ENCODE results near the gene RAB5IF. TPM values are rescaled to one million over a fixed set of nuclear protein-coding genes. Genes with fewer than 3 reads are reported as not detected.
A peak's percentile ranks its signal among the peaks of the same experiment; 100 is the strongest.

The RAB5IF gene
- total and polyA plus RNA-seq, 2 of the 13 experiments (the other 11 are each of a cell fraction or from before 2014, with no cell fraction given): 261 to 305 TPM

DNA sequence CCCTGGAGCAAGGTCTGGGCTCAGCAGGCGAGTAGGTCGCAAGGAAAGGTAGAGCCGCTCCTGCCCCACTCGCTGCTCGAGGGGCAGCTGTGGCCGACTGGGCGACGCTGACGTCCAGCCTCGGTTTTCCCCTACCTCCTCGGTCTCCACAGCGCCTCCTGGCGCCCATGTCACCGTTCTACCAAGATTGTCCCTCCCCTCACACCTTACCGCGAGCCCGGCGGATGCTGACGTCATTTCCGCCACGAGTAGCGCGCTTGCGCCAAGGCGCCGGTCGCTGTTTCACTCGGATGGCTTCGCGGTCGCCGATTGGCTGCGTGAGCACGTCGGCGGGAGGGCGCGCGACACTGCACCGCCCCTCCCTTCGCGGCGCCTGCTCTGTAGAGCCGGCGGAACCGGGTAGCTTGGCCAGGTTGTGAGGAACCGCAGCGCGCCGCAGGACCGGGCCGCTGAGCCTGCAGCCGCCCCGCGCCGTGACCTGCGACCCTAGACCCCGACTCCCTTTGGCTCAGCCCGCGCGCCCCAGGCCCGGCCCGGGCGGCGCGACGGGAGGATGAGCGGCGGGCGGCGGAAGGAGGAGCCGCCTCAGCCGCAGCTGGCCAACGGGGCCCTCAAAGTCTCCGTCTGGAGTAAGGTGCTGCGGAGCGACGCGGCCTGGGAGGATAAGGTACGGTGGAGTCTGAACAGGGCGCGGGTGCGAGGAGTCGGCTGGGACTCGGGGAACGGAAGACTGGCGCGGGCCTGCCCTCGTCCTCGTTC lies at the start of gene RAB5IF (continued):
- TF ChIP-seq, protein P1, sequence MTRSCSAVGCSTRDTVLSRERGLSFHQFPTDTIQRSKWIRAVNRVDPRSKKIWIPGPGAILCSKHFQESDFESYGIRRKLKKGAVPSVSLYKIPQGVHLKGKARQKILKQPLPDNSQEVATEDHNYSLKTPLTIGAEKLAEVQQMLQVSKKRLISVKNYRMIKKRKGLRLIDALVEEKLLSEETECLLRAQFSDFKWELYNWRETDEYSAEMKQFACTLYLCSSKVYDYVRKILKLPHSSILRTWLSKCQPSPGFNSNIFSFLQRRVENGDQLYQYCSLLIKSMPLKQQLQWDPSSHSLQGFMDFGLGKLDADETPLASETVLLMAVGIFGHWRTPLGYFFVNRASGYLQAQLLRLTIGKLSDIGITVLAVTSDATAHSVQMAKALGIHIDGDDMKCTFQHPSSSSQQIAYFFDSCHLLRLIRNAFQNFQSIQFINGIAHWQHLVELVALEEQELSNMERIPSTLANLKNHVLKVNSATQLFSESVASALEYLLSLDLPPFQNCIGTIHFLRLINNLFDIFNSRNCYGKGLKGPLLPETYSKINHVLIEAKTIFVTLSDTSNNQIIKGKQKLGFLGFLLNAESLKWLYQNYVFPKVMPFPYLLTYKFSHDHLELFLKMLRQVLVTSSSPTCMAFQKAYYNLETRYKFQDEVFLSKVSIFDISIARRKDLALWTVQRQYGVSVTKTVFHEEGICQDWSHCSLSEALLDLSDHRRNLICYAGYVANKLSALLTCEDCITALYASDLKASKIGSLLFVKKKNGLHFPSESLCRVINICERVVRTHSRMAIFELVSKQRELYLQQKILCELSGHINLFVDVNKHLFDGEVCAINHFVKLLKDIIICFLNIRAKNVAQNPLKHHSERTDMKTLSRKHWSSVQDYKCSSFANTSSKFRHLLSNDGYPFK (CRISPR knock-in tag; IDR thresholded peaks at IDR 0.05; ENCODE audit: borderline replicate concordance): peak; percentile 95
- TF ChIP-seq ZNF24 (IDR thresholded peaks at IDR 0.05): peak; percentile 13; the same call in 1 of the 2 replicates
- TF ChIP-seq ZNF768 (CRISPR knock-in tag; IDR thresholded peaks at IDR 0.05): peak; percentile 58
- TF ChIP-seq, protein P2, sequence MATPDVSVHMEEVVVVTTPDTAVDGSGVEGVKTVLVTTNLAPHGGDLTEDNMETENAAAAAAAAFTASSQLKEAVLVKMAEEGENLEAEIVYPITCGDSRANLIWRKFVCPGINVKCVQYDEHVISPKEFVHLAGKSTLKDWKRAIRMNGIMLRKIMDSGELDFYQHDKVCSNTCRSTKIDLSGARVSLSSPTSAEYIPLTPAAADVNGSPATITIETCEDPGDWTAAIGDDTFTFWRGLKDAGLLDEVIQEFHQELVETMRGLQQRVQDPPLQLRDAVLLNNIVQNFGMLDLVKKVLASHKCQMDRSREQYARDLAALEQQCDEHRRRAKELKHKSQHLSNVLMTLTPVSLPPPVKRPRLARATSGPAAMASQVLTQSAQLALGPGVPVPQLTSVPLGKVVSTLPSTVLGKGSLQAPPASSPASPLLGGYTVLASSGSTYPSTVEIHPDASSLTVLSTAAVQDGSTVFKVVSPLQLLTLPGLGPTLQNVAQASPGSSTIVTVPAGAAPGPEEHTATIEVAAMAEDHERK (CRISPR knock-in tag; IDR thresholded peaks at IDR 0.05; ENCODE audit: low read depth): peak; percentile 97
- peak; percentile 82; the same call in 1 of the 2 replicates for TF ChIP-seq FOXJ3 (CRISPR knock-in tag; IDR thresholded peaks at IDR 0.05; ENCODE audit: borderline replicate concordance)
- TF ChIP-seq ARNTL (CRISPR knock-in tag; IDR thresholded peaks at IDR 0.05): peak; percentile 78; the same call in 1 of the 2 replicates
- peak; percentile 22; the same call in 1 of the 2 replicates for TF ChIP-seq MTF1 (CRISPR knock-in tag; IDR thresholded peaks at IDR 0.05)
- no peak; the same call in 1 of the 2 replicates for TF ChIP-seq ZNF83 (CRISPR knock-in tag; IDR thresholded peaks at IDR 0.05; ENCODE audit: borderline replicate concordance)
- peak; percentile 95 for TF ChIP-seq RXRB (CRISPR knock-in tag; IDR thresholded peaks at IDR 0.05; ENCODE audit: borderline replicate concordance)
- TF ChIP-seq ZNF562 (CRISPR knock-in tag; IDR thresholded peaks at IDR 0.05; ENCODE audit: borderline replicate concordance): no peak
- peak; percentile 91; the same call in 1 of the 2 replicates for TF ChIP-seq GATA4 (IDR thresholded peaks at IDR 0.05; ENCODE audit: borderline replicate concordance, low read depth)
- TF ChIP-seq, protein P3, sequence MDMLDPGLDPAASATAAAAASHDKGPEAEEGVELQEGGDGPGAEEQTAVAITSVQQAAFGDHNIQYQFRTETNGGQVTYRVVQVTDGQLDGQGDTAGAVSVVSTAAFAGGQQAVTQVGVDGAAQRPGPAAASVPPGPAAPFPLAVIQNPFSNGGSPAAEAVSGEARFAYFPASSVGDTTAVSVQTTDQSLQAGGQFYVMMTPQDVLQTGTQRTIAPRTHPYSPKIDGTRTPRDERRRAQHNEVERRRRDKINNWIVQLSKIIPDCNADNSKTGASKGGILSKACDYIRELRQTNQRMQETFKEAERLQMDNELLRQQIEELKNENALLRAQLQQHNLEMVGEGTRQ (IDR thresholded peaks at IDR 0.05; ENCODE audit: low read depth, low read length): no peak
- TF ChIP-seq, protein P3 (CRISPR knock-in tag; IDR thresholded peaks at IDR 0.05; ENCODE audit: borderline replicate concordance): no peak; the same call in 1 of the 2 replicates
- TF ChIP-seq KLF6 (CRISPR knock-in tag; IDR thresholded peaks at IDR 0.05): peak; percentile 91
- TF ChIP-seq JUND (CRISPR knock-in tag; IDR thresholded peaks at IDR 0.05): peak; percentile 93
- peak; percentile 97 for TF ChIP-seq AGO2 (optimal IDR thresholded peaks at IDR 0.05; ENCODE audit: low read depth, low read length)
- TF ChIP-seq CHCHD3 (CRISPR knock-in tag; IDR thresholded peaks at IDR 0.05): peak; percentile 89; the same call in 1 of the 2 replicates
- no peak for TF ChIP-seq SRSF9 (IDR thresholded peaks at IDR 0.05; ENCODE audit: borderline replicate concordance, insufficient read depth, low read depth, low read length, poor library complexity, severe bottlenecking)
- TF ChIP-seq NRL (CRISPR knock-in tag; IDR thresholded peaks at IDR 0.05; ENCODE audit: borderline replicate concordance): peak; percentile 80; the same call in 1 of the 2 replicates
- no peak for TF ChIP-seq ZNF3 (CRISPR knock-in tag; IDR thresholded peaks at IDR 0.05)
- no peak; the same call in none of the 2 replicates for TF ChIP-seq TOE1 (CRISPR knock-in tag; IDR thresholded peaks at IDR 0.05)
- peak; percentile 88 for TF ChIP-seq SRSF1 (optimal IDR thresholded peaks at IDR 0.05; ENCODE audit: low read depth, low read length)
- TF ChIP-seq NONO (IDR thresholded peaks at IDR 0.05): no peak
- peak; percentile 100 for TF ChIP-seq NONO (CRISPR knock-in tag; conservative IDR thresholded peaks at IDR 0.05)

All from HepG2 (cell line).